PFSK-1 (cell line): ENCODE measurements around the gene TRPV3.

Experiments used
- POLR2AphosphoS5 ChIP-seq: IDR thresholded peaks from 2 replicates; pipeline ENCODE4 v1.6.1; 2012; ENCODE audit warnings: low read depth, mild to moderate bottlenecking, control low read depth, low read length, moderate library complexity
- TAF1 ChIP-seq: IDR thresholded peaks from 2 replicates; pipeline ENCODE4 v1.6.1; 2012; ENCODE audit warnings: low read length, control low read depth, borderline replicate concordance; ENCODE audit not compliant: insufficient read depth
- TF ChIP-seq, protein P1 (sequence below), 2 experiments: IDR thresholded peaks; 2 replicates each; pipeline versions ENCODE4 v1.6.1 to v1.8.0; 2011 to 2012; ENCODE audit warnings: low read depth in 2 of 2, low read length in 2 of 2, control low read depth in 1 of 2, inconsistent platforms in 1 of 2, mild to moderate bottlenecking in 1 of 2, moderate library complexity in 1 of 2; ENCODE audit not compliant: insufficient read depth in 1 of 2

DNA sequence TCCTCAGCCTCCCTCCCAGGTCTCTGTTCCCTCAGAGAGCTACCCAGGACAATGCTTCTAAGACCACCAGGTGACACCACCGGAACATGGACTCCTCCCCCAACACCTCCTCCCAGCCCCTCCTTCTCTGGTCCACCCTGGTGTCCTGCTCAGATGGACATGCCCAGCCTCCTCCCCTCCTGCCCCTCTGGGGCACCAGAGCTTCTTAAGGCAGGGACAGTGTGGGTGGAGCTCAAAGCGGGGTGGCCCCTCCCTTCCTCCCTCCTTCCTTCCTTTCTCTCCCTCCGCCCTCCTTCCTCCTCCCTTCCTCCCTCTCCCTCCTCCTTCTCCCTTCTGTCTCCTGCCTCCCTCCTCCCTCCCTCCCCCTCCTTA lies 22.7 kb downstream of the TRPV3 start:
- TF ChIP-seq, protein P1, sequence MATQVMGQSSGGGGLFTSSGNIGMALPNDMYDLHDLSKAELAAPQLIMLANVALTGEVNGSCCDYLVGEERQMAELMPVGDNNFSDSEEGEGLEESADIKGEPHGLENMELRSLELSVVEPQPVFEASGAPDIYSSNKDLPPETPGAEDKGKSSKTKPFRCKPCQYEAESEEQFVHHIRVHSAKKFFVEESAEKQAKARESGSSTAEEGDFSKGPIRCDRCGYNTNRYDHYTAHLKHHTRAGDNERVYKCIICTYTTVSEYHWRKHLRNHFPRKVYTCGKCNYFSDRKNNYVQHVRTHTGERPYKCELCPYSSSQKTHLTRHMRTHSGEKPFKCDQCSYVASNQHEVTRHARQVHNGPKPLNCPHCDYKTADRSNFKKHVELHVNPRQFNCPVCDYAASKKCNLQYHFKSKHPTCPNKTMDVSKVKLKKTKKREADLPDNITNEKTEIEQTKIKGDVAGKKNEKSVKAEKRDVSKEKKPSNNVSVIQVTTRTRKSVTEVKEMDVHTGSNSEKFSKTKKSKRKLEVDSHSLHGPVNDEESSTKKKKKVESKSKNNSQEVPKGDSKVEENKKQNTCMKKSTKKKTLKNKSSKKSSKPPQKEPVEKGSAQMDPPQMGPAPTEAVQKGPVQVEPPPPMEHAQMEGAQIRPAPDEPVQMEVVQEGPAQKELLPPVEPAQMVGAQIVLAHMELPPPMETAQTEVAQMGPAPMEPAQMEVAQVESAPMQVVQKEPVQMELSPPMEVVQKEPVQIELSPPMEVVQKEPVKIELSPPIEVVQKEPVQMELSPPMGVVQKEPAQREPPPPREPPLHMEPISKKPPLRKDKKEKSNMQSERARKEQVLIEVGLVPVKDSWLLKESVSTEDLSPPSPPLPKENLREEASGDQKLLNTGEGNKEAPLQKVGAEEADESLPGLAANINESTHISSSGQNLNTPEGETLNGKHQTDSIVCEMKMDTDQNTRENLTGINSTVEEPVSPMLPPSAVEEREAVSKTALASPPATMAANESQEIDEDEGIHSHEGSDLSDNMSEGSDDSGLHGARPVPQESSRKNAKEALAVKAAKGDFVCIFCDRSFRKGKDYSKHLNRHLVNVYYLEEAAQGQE (IDR thresholded peaks at IDR 0.05; ENCODE audit: insufficient read depth in 1 of 2, low read depth in 2 of 2, low read length in 2 of 2) = no peak
- TF ChIP-seq TAF1 = no peak
- no peak for TF ChIP-seq POLR2AphosphoS5
